Muscle of arm (tissue), 14 donors: ENCODE measurements around the gene CTSL. TPM values are rescaled to one million over a fixed set of nuclear protein-coding genes. Genes with fewer than 3 reads are reported as not detected.

ENCODE experiments used
- DNase-seq: peaks from one replicate; pipeline ENCODE4 v3.0.0-alpha.2; 2013
- long read RNA-seq, 11 donors: transcript quantifications; one replicate each; lab custom pipeline, GENCODE V29; 2026
- polyA plus RNA-seq, 12 donors: library from polyadenylated mRNA; unstranded; fragments of 120-200 nt; gene quantifications; one replicate each; pipeline ENCODE4 v1.2.1, GENCODE V29; 2013; ENCODE audit not compliant: insufficient read length in 12 of 12

The CTSL gene
- polyA plus RNA-seq, result 10 to 100 TPM in 11 of 12 donors, not detected in 1; 35.6 to 76.1 (median 47.0) TPM
- long read RNA-seq, donor 1, transcript CTSL-203 (8 exons, 2,177 nt), result minor isoform, 9 of 85 reads
- long read RNA-seq, donor 1, transcript CTSL-201 (8 exons, 1,436 nt), result major isoform, 24 of 85 reads
- long read RNA-seq, donor 1, partial matches to known transcripts, result 51 of 85 reads
- long read RNA-seq, donor 1, other reads (novel, unspliced or antisense), result 0 of 85 reads
- long read RNA-seq, donor 2, transcript CTSL-201 (8 exons, 1,436 nt), result major isoform, 7 of 52 reads
- long read RNA-seq, donor 2, partial matches to known transcripts, result 41 of 52 reads
- long read RNA-seq, donor 2, other reads (novel, unspliced or antisense), result 0 of 52 reads
- long read RNA-seq, donor 3, transcript CTSL-203 (8 exons, 2,177 nt), result major isoform, 8 of 40 reads
- long read RNA-seq, donor 3, partial matches to known transcripts, result 29 of 40 reads
- long read RNA-seq, donor 3, other reads (novel, unspliced or antisense), result 0 of 40 reads
- long read RNA-seq, donor 4, partial matches to known transcripts, result 16 of 18 reads
- long read RNA-seq, donor 4, other reads (novel, unspliced or antisense), result 0 of 18 reads
- long read RNA-seq, donor 5, result 0 reads
- long read RNA-seq, donor 6, transcript CTSL-201 (8 exons, 1,436 nt), result major isoform, 5 of 41 reads
- long read RNA-seq, donor 6, partial matches to known transcripts, result 30 of 41 reads
- long read RNA-seq, donor 6, other reads (novel, unspliced or antisense), result 0 of 41 reads
- long read RNA-seq, donor 7, partial matches to known transcripts, result 13 of 17 reads
- long read RNA-seq, donor 7, other reads (novel, unspliced or antisense), result 0 of 17 reads
- long read RNA-seq, donor 8, transcript CTSL-203 (8 exons, 2,177 nt), result major isoform, 9 of 76 reads
- long read RNA-seq, donor 8, partial matches to known transcripts, result 64 of 76 reads
- long read RNA-seq, donor 8, other reads (novel, unspliced or antisense), result 0 of 76 reads
- long read RNA-seq, donor 9, transcript CTSL-201 (8 exons, 1,436 nt), result major isoform, 7 of 41 reads
- long read RNA-seq, donor 9, transcript CTSL-203 (8 exons, 2,177 nt), result minor isoform, 5 of 41 reads
- long read RNA-seq, donor 9, partial matches to known transcripts, result 28 of 41 reads
- long read RNA-seq, donor 9, other reads (novel, unspliced or antisense), result 0 of 41 reads
- long read RNA-seq, donor 10, transcript CTSL-203 (8 exons, 2,177 nt), result major isoform, 8 of 48 reads
- long read RNA-seq, donor 10, partial matches to known transcripts, result 32 of 48 reads
- long read RNA-seq, donor 10, other reads (novel, unspliced or antisense), result 5 of 48 reads
- long read RNA-seq, donor 11, transcript CTSL-201 (8 exons, 1,436 nt), result major isoform, 6 of 17 reads
- long read RNA-seq, donor 11, partial matches to known transcripts, result 5 of 17 reads
- long read RNA-seq, donor 11, other reads (novel, unspliced or antisense), result 5 of 17 reads

- peak; percentile 86 for DNase-seq
These were observed at the start of gene CTSL for GRCh38 chr9:87725900-87726709. CTSL (plus strand) TSS chr9:87726119; CDS start chr9:87727604, 1,485 bp downstream.

- no peak for DNase-seq
These were observed 48.7 kb upstream of the CTSL start for GRCh38 chr9:87676976-87677775.

DNA sequence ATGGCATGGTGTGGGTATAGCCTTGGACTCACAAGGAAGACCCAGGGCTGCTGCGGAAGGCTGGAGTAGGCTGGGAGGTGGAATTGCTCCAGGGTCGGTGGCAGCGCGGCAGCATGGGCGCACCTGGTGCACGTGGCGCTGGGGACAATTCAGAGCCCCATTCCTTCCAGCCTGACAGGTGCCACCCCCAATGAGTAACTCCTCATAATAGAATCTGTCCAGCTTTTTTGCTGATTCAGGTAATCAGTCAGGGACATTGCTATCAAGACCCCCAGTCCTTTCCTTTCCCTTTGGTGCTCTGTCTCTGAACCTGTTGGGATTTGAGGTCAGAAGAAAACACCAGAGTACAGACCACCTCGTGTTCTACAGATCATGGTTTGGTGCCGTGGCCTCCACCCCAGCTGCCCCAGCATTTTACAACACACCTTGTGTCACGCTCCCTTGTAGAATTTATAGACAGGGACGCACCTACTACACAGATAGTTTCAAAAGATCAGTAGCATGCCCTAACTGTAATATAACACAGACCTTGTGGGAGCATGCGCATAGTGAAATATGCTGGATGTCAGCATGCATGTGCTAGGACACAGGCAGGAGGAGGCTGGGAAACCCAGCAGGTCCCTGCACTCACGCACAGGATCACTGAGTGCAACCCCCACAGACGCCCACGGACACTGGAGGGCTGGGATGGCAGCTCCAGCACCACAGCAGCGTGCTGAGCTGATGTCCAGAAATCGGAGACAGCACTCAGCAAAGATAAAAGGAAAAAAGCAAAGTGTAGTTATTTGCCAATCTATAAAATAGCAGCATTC is 47.9 kb upstream of the CTSL start:
- DNase-seq, result no peak

DNA sequence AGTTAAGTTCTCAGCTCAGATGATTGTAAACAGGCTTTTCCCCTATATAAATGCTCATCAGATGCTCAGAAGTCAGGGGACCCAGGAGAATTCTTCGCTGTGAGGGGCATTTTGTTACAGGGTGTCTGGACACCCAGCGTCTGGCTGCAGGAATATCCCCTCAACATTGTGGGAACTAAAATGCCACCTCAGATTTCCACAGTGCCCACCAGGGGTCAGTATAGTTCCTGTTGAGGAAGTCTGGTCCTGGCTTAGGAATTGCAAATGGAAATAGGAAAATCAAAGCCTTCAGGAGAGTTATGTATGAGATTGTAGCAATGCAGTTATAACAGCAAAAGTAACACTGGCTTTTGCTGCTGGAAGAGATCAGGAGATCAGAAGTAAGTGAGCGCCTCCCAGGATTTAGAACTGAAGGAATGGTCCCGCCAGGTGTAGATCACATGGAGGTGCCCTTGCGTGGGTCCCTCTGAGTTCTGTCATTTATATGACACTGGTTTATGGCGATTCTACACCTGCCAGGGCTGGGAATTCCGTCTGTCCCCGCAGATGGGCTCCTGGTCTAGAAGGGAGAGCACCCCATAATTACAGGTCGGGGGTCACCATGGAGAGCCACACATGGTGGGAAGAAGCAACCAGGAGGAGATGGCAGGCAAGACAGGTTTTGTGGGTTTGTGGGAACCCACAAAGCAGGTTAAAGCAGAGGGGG is 47.1 kb upstream of the CTSL start:
- peak; percentile 80 for DNase-seq

DNA sequence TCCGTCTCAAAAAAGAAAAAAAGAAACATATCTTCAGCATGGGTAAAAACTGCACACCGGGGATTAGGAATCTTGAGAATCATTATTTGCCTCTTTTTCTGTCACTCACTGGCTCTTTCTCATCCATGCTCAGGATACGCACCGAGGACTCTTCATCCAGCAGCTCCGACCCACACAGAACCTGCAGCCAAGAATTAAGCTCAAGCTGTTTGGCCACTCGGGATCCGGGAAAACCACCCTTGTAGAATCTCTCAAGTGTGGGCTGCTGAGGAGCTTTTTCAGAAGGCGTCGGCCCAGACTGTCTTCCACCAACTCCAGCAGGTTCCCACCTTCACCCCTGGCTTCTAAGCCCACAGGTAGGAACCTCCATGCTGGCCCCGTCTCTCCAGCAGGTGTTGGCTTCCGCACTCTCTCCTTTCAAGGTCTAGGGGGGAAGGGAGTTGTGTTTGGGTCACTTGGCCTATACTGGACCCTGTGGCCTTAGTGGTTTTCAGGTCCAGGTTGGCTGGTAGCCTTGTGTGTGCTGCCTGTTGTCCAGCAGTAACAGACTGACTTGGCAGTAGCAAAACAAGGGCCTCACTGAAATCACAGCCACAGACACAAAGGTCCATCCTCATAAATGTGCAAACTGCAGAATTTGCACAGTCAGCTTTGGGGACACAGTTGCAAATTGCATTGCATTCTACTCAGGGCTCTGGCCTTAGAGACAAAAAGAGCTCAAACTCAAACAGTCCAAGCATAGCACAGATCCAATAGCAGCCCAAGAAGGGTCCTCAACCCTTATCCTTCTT is 44.5 kb upstream of the CTSL start:
- no peak for DNase-seq

GRCh38 chr9:87682085-87682484 is 43.8 kb upstream of the CTSL start:
- no peak for DNase-seq

GRCh38 chr9:87682618-87683017 is 43.3 kb upstream of the CTSL start:
- DNase-seq, result no peak

DNA sequence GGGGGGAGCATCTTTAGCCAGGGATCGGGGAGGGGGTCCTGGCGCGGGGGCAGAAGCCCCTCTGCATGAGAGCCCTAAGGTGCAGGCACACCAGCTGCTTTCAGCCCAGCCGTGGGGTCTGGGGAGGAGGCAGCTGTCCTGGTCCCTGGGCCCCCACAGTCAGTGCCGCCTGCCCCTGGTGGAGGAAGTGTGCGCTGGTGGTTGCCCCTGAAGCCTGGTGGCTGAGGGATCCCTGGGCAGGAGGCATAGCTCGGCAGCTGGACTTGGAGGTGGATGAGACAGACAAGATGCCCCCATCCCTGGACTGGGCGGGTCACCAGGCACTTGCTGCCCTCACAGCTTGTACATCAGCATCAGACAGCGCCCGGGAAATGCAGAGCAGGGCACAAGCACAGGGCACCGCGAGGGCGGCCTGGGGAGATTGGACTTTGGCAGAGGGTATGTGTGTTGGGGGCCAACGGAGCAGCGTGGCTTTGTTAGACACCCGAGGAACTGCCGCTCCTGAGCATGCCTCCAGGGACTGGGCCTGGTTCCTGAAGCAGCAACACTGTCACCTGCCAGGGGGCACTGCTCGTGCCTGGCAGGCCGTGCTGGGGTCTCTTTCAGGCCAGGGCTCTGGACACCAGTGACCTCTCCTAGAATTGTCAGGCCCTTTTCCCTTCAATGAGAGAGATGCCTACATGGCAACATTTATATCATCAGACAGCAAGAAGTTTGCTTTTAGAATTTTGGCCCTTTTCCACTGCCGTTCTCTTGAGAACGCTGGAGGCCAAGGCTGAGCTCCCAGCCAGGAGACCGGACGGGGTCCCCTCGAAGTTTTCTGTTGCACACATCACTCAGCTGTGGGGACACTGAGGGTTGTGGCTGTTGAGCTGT is 41.9 kb upstream of the CTSL start:
- no peak for DNase-seq

- no peak for DNase-seq
These were observed 41.2 kb upstream of the CTSL start for GRCh38 chr9:87684627-87685219.

- no peak for DNase-seq
These were observed 40.5 kb upstream of the CTSL start for GRCh38 chr9:87685441-87685840.

DNA sequence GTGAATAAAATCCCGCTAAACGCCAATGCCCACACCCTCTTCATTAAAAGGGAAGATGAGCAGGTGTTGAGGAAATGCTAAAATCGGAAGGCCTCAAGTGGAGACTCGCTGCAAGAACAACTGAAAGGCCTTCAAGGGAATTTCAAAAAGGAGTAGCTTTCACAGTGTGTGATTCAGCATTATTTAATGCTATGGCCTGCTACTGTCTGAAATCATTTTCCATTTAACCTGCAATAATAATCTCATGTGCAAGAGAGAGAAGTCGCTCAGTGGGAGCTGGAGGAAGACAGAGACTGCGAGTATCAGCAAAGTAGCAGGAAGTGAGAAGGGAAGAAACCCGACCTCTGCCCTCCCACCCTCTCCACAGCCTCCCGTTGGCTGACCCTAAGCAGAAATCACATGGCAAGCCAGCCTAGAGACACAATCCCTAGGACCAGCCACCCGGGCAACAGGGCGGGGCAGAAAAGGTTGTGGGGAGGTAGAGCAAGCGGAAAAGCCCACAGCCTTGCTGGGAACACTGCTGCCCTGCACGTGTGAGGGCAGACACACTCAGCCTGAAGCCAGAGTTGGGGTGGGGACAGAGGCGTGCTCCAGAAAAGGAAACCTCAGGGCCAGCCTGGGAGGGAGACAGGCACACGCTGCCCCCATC is 39.9 kb upstream of the CTSL start:
- DNase-seq, result no peak

- no peak for DNase-seq
These were observed 39.3 kb upstream of the CTSL start for GRCh38 chr9:87686520-87687090.

DNA sequence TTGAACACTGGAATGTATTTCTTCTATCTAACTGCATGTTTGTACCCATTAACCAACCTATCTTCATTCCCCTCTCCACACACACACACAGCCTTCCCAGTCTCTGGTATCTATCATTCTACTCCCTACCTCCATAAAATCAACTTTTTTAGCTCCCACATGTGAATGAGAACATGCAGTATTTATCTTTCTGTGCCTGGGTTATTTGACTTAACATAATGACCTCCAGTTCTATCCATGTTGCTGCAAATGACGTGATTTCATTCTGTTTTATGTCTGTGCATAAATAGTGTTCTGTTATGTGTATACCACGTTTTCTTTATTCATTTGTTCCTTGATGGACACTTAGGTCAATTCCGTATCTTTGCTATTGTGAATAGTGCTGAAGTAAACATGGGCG is 38.7 kb upstream of the CTSL start:
- DNase-seq, result no peak

DNA sequence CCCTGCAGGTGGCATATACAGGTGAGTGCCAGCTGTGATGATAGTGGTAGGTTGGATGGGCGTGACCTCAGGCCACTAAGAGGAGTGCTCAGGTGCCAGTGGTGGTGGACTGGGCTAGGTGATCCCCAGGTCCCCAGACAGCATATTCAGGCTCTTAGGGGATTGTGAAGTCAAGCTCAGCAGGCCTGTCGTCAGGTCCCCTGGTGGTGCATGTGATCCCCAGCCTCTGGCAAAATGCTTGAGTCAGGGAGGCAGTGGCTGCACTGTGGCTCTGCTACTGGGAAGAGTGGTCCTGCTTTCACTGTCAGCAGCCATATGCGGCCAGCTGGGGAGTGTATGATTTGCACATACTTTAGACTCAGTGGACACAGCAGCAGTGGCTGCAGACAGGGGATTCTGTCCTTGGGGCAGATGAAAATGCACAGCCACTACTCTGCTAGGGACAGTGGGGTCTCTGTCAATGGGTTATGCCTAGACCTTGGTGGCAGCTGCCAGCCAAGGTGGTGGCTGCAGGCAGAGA is 31.6 kb upstream of the CTSL start:
- no peak for DNase-seq

DNA sequence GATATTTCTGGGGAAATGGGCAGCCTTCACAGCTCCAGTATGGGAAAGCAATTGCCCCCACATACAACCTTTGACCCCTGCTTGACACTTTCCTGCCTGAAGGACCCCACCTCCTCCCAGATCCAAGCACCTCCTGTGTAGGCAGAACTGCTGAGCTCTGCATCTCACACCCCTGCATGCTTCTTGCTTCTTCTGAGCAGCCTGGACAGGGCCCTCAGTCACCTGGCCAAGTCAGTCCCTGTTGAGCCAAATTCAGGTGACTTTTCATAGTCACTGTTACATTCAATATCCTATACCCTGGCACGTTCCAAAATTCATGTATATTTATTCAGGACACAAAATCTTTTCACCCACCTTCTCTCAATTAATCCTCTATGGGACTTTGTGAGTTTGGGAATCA is 30.4 kb upstream of the CTSL start:
- DNase-seq, result no peak
